Trophoblast cell (in vitro differentiated cells and primary cell): Measurements from ENCODE around the gene PAXX.

Source experiments
- DNase-seq, 2 donors: peaks; one replicate each; pipeline ENCODE4 v3.0.0-alpha.2; 2016
- H2AFZ ChIP-seq: 2 replicates; pipeline ENCODE4 v1.6.1; 2013; ENCODE audit warnings: low read length, moderate library complexity, mild to moderate bottlenecking; ENCODE audit not compliant: insufficient read depth, poor library complexity
- H2AK5ac ChIP-seq: 2 replicates; pipeline ENCODE4 v1.6.1; 2013; ENCODE audit warnings: mild to moderate bottlenecking, low read length
- H2BK120ac ChIP-seq: 2 replicates; pipeline ENCODE4 v1.6.1; 2013; ENCODE audit warnings: low read length, mild to moderate bottlenecking, moderate library complexity; ENCODE audit not compliant: insufficient read depth, poor library complexity
- H2BK12ac ChIP-seq: 2 replicates; pipeline ENCODE4 v1.6.1; 2013; ENCODE audit warnings: mild to moderate bottlenecking, low read length, moderate library complexity
- H2BK5ac ChIP-seq: 2 replicates; pipeline ENCODE4 v1.6.1; 2013; ENCODE audit warnings: low read length, low read depth, moderate library complexity, mild to moderate bottlenecking; ENCODE audit not compliant: poor library complexity
- H3K14ac ChIP-seq: 2 replicates; pipeline ENCODE4 v1.6.1; 2013; ENCODE audit warnings: mild to moderate bottlenecking, low read length
- H3K18ac ChIP-seq: 2 replicates; pipeline ENCODE4 v1.6.1; 2013; ENCODE audit warnings: mild to moderate bottlenecking, low read length
- H3K23ac ChIP-seq: 2 replicates; pipeline ENCODE4 v1.6.1; 2013; ENCODE audit warnings: low read length
- H3K27ac ChIP-seq: 2 replicates; pipeline ENCODE4 v1.5.1; 2013; ENCODE audit warnings: low read depth, mild to moderate bottlenecking, inconsistent platforms, low read length, moderate library complexity
- H3K27me3 ChIP-seq: 2 replicates; pipeline ENCODE4 v1.6.1; 2013; ENCODE audit warnings: inconsistent platforms, mild to moderate bottlenecking, low read length, moderate library complexity; ENCODE audit not compliant: insufficient read depth
- H3K36me3 ChIP-seq, 2 experiments: 1 replicate in 1 of 2; 2 replicates in 1 of 2; pipeline ENCODE4 v1.6.1; 2013; ENCODE audit warnings: low read length in 2 of 2, mild to moderate bottlenecking in 2 of 2, moderate library complexity in 1 of 2; ENCODE audit not compliant: insufficient read depth in 2 of 2, control insufficient read depth in 1 of 2
- H3K4ac ChIP-seq: 2 replicates; pipeline ENCODE4 v1.6.1; 2013; ENCODE audit warnings: low read depth, mild to moderate bottlenecking, low read length, moderate library complexity
- H3K4me1 ChIP-seq, 2 experiments: 1 replicate in 1 of 2; 2 replicates in 1 of 2; pipeline ENCODE4 v1.6.1; 2013; ENCODE audit warnings: low read length in 2 of 2, mild to moderate bottlenecking in 2 of 2, moderate library complexity in 1 of 2; ENCODE audit not compliant: insufficient read depth in 2 of 2, control insufficient read depth in 1 of 2
- H3K4me2 ChIP-seq: 2 replicates; pipeline ENCODE4 v1.6.1; 2013; ENCODE audit warnings: inconsistent platforms, mild to moderate bottlenecking, low read length, moderate library complexity
- H3K4me3 ChIP-seq: 2 replicates; pipeline ENCODE4 v1.5.1; 2013; ENCODE audit warnings: mild to moderate bottlenecking, low read depth, low read length, inconsistent platforms
- H3K79me1 ChIP-seq: one replicate; pipeline ENCODE4 v1.6.1; 2013; ENCODE audit warnings: low read length
- H3K79me2 ChIP-seq: 2 replicates; pipeline ENCODE4 v1.6.1; 2013; ENCODE audit warnings: low read length, mild to moderate bottlenecking; ENCODE audit not compliant: control insufficient read depth, insufficient read depth, poor library complexity
- H3K9ac ChIP-seq: 2 replicates; pipeline ENCODE4 v1.6.1; 2013; ENCODE audit warnings: mild to moderate bottlenecking, low read length
- H3K9me3 ChIP-seq: 2 replicates; pipeline ENCODE4 v1.6.1; 2013; ENCODE audit warnings: low read depth, mild to moderate bottlenecking, control low read depth, inconsistent platforms, low read length; ENCODE audit not compliant: insufficient read depth
- H4K12ac ChIP-seq: 2 replicates; pipeline ENCODE4 v1.6.1; 2013; ENCODE audit warnings: low read depth, mild to moderate bottlenecking, low read length, moderate library complexity
- H4K8ac ChIP-seq: 2 replicates; pipeline ENCODE4 v1.6.1; 2013; ENCODE audit warnings: low read depth, mild to moderate bottlenecking, low read length, moderate library complexity
- H4K91ac ChIP-seq: one replicate; pipeline ENCODE4 v1.6.1; 2013; ENCODE audit warnings: low read depth, mild to moderate bottlenecking, low read length, moderate library complexity
- WGBS: extraction: QIAGEN DNeasy Blood & Tissue Kit; methylation state at CpG from one replicate; pipeline ENCODE4 v1.1.7; 2013; ENCODE audit warnings: missing lambda C conversion rate; ENCODE audit not compliant: insufficient read length, insufficient coverage; ENCODE audit errors: extremely low coverage; 5-methylcytosine and 5-hydroxymethylcytosine counted together

Gene PAXX

GRCh38 chr9:136972335-136972734, 19.9 kb upstream of the PAXX start:
- no peak overlapping the region for H3K14ac ChIP-seq
- H4K91ac ChIP-seq, result peak overlapping the region; percentile 69
- H4K12ac ChIP-seq, result peak overlapping the region; percentile 17
- peaks cover 9% of the 10 kb centered on the region for H3K79me1 ChIP-seq
- H3K27me3 ChIP-seq, result no peaks in the 10 kb centered on the region
- H3K27ac ChIP-seq, result peak overlapping the region; percentile 1
- peak overlapping the region; percentile 0 for H2BK120ac ChIP-seq
- H3K23ac ChIP-seq, result no peak overlapping the region
- H2BK5ac ChIP-seq, result no peak overlapping the region
- no peak overlapping the region for H3K18ac ChIP-seq
- no peak overlapping the region for H4K8ac ChIP-seq
- H3K4ac ChIP-seq, result no peak overlapping the region
- H3K9ac ChIP-seq, result no peak overlapping the region
- no peaks in the 10 kb centered on the region for H3K79me2 ChIP-seq
- no peak overlapping the region for H3K4me3 ChIP-seq
- no peaks in the 10 kb centered on the region for H3K36me3 ChIP-seq
- peak overlapping the region; percentile 12 for H2BK12ac ChIP-seq
- no peak for DNase-seq
- WGBS, result no CpG with 5 or more reads among the region's 11 CpGs
- no peak overlapping the region for H2AFZ ChIP-seq
- no peak overlapping the region for H2AK5ac ChIP-seq
- H3K4me1 ChIP-seq, result no peaks in the 10 kb centered on the region
- H3K4me2 ChIP-seq, result no peak overlapping the region
- H3K9me3 ChIP-seq, result no peaks in the 10 kb centered on the region

DNA sequence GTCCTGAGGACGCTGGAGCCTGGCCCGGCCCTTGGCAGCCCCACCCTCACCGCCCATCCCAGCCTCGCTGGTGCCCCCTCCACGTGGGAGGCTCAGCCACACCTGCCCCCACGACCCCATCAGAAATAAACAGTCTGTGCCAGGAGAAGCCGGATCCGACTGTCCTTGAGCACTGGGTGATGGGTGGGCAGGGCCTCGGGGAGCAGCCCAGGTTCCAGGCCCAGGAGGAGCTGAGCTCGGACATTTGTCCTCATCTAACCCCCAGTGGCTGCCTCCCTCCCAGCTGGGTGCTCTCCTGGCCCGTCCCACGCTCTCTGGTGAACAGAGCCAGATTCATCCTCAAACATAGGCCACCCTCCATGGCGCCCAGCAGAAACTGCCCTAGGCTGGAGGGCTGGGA, 19.5 kb upstream of the PAXX start:
- Histone ChIP-seq H3K9me3 (peaks cover under 1% of the 10 kb centered on the region), H3K4me3 (no peak overlapping the region), H2AK5ac (no peak overlapping the region), H2BK12ac (no peak overlapping the region), H3K18ac (no peak overlapping the region), H3K79me1 (peaks cover 9% of the 10 kb centered on the region), H3K27ac (no peak overlapping the region), H3K4me2 (no peak overlapping the region), H3K36me3 (no peaks in the 10 kb centered on the region), H3K4me1 (peaks cover 0 to under 1% of the 10 kb centered on the region in 2 experiments), H3K23ac (no peak overlapping the region), H4K8ac (no peak overlapping the region), H2BK5ac (no peak overlapping the region), H3K4ac (no peak overlapping the region), H3K27me3 (no peaks in the 10 kb centered on the region), H3K14ac (no peak overlapping the region), H3K9ac (no peak overlapping the region), H2BK120ac (no peak overlapping the region), H4K12ac (no peak overlapping the region), H2AFZ (no peak overlapping the region), H4K91ac (peak overlapping the region; percentile 69), H3K79me2 (no peaks in the 10 kb centered on the region)
- WGBS, result no CpG with 5 or more reads among the region's 13 CpGs
- no peak for DNase-seq

DNA sequence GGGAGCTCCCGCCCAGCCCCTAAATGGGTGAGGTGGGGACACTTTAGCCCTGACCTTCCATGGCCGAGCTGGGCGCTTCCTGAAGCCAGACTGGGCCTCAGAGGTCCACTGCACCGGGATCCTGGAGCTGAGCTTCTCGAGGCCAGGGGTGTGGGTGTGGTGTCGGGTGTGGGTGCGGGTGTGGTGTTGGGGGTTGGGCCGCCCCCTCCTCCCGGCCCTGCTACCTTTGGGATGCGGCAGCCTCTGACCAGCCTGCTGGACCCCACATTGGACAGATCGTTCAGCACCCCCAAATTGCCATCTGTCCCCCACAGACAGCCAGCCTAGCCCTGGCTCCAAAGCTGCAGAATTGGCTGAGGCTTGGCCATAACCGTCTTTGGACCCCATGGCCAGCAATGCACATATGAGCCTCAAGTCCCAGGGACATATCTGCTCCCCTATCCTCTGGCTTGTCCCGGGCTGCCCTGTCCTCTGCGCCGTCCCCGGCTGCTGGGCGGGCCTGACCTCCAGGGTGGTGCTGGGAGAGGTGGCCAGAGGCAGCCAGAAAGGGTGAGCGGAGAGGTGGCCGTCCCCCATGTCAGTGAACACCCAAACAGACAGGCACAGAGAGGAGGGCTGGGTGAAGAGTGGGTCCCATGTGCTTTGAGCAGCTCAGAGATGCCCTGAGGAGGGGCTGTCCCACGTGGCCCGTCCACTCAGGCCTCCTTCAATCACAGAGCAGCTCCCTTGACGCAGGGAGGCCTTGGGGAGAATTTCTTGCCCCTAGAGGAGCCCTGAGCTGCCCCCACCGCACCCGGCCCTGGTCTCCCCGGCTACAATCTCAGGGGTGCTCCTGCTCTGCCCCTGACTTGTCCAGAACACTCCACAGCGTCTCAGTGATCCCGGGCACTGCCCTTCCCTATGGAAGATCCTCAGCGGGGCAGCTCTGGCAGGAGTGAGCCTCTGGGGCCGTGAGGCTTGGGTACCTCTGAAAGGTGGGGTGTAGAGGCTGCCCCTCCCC, 18.3 kb upstream of the PAXX start:
- Histone ChIP-seq H3K36me3 (no peaks in the 10 kb centered on the region), H3K9ac (no peak overlapping the region), H3K4me2 (no peak overlapping the region), H3K14ac (no peak overlapping the region), H3K23ac (no peak overlapping the region), H3K27ac (no peak overlapping the region), H3K9me3 (peaks cover 2% of the 10 kb centered on the region), H2BK5ac (no peak overlapping the region), H2AFZ (no peak overlapping the region), H4K12ac (no peak overlapping the region), H3K18ac (no peak overlapping the region), H2AK5ac (peak overlapping the region; percentile 43), H3K79me2 (no peaks in the 10 kb centered on the region), H2BK12ac (no peak overlapping the region), H4K91ac (no peak overlapping the region), H2BK120ac (no peak overlapping the region), H3K4ac (no peak overlapping the region), H3K4me1 (peaks cover 0 to 2% of the 10 kb centered on the region in 2 experiments), H3K79me1 (peaks cover 9% of the 10 kb centered on the region), H3K4me3 (no peak overlapping the region), H3K27me3 (no peaks in the 10 kb centered on the region), H4K8ac (no peak overlapping the region)
- DNase-seq, result no peak
- WGBS, result no CpG with 5 or more reads among the region's 29 CpGs

GRCh38 chr9:136974817-136975535, 17.2 kb upstream of the PAXX start:
- no peak for DNase-seq
- no peaks in the 10 kb centered on the region for H3K79me2 ChIP-seq
- no CpG with 5 or more reads among the region's 15 CpGs for WGBS

More at GRCh38 chr9:136974817-136975535, 17.2 kb upstream of the PAXX start:
- Histone ChIP-seq H3K14ac (no peak overlapping the region), H3K4me1 (peaks cover 0 to 2% of the 10 kb centered on the region in 2 experiments), H3K9me3 (peaks cover 2% of the 10 kb centered on the region), H3K4me2 (no peak overlapping the region), H4K12ac (no peak overlapping the region), H3K4me3 (no peak overlapping the region), H2AFZ (no peak overlapping the region), H3K4ac (no peak overlapping the region), H3K9ac (no peak overlapping the region), H4K91ac (no peak overlapping the region), H3K18ac (no peak overlapping the region), H2BK12ac (no peak overlapping the region), H2AK5ac (no peak overlapping the region), H3K27ac (no peak overlapping the region), H2BK120ac (no peak overlapping the region), H3K27me3 (no peaks in the 10 kb centered on the region), H2BK5ac (no peak overlapping the region), H3K23ac (no peak overlapping the region), H3K36me3 (no peaks in the 10 kb centered on the region), H3K79me1 (peaks cover 9% of the 10 kb centered on the region), H4K8ac (no peak overlapping the region)
